HUES64 (cell line): Measurements from ENCODE around the gene RTN4IP1.

Experiments used
- H3K27ac ChIP-seq: 2 replicates; pipeline ENCODE4 v1.7.0; 2013; ENCODE audit warnings: low read depth, low read length, inconsistent platforms
- H3K27me3 ChIP-seq: 2 replicates; pipeline ENCODE4 v1.6.1; 2013; ENCODE audit warnings: mild to moderate bottlenecking, low read length; ENCODE audit not compliant: insufficient read depth
- H3K36me3 ChIP-seq: 2 replicates; pipeline ENCODE4 v1.6.1; 2013; ENCODE audit warnings: mild to moderate bottlenecking, low read length; ENCODE audit not compliant: insufficient read depth
- H3K4me1 ChIP-seq: 2 replicates; pipeline ENCODE4 v1.6.1; 2013; ENCODE audit warnings: mild to moderate bottlenecking, low read length, moderate library complexity; ENCODE audit not compliant: insufficient read depth
- H3K4me3 ChIP-seq: 2 replicates; pipeline ENCODE4 v1.5.1; 2013; ENCODE audit warnings: mild to moderate bottlenecking, low read length, moderate library complexity
- H3K9ac ChIP-seq: 2 replicates; pipeline ENCODE4 v1.6.1; 2013; ENCODE audit warnings: mild to moderate bottlenecking, low read depth, low read length
- H3K9me3 ChIP-seq: 2 replicates; pipeline ENCODE4 v1.6.1; 2013; ENCODE audit warnings: low read depth, low read length; ENCODE audit not compliant: insufficient read depth
- WGBS: fragments of 150-250, 120-280 bp; methylation state at CpG from one replicate; pipeline ENCODE4 v1.1.7; 2013; ENCODE audit warnings: missing lambda C conversion rate; 5-methylcytosine and 5-hydroxymethylcytosine counted together

RTN4IP1 gene

GRCh38 chr6:106530502-106530901 is 98.8 kb downstream of the RTN4IP1 start:
- Histone ChIP-seq H3K9me3 (no peaks in the 10 kb centered on the region), H3K9ac (no peak overlapping the region), H3K36me3 (no peaks in the 10 kb centered on the region), H3K27me3 (no peaks in the 10 kb centered on the region), H3K4me3 (no peak overlapping the region), H3K27ac (no peak overlapping the region), H3K4me1 (peaks cover 14% of the 10 kb centered on the region)
- WGBS = 100% methylated on average over 1 of the region's 1 CpG

- Histone ChIP-seq H3K4me3 (no peak overlapping the region), H3K27me3 (no peaks in the 10 kb centered on the region), H3K27ac (no peak overlapping the region), H3K9ac (no peak overlapping the region), H3K4me1 (peaks cover 14% of the 10 kb centered on the region), H3K9me3 (no peaks in the 10 kb centered on the region), H3K36me3 (no peaks in the 10 kb centered on the region)
- 100% methylated on average over 1 of the region's 1 CpG for WGBS
Observed at GRCh38 chr6:106530026-106530425, 99.3 kb downstream of the RTN4IP1 start.

GRCh38 chr6:106529438-106529837 is 99.9 kb downstream of the RTN4IP1 start:
- H3K27ac ChIP-seq = no peak overlapping the region
- 91% methylated on average over 3 of the region's 3 CpGs for WGBS
- peaks cover 14% of the 10 kb centered on the region for H3K4me1 ChIP-seq
- H3K9ac ChIP-seq = no peak overlapping the region
- no peaks in the 10 kb centered on the region for H3K9me3 ChIP-seq
- H3K27me3 ChIP-seq = no peaks in the 10 kb centered on the region
- no peaks in the 10 kb centered on the region for H3K36me3 ChIP-seq
- no peak overlapping the region for H3K4me3 ChIP-seq

- no peaks in the 10 kb centered on the region for H3K27me3 ChIP-seq
- H3K9ac ChIP-seq = no peak overlapping the region
- peaks cover 14% of the 10 kb centered on the region for H3K4me1 ChIP-seq
- H3K36me3 ChIP-seq = no peaks in the 10 kb centered on the region
- peak overlapping the region; percentile 30; the same call in 1 of the 2 replicates for H3K27ac ChIP-seq
- no peaks in the 10 kb centered on the region for H3K9me3 ChIP-seq
- H3K4me3 ChIP-seq = no peak overlapping the region
- WGBS = 73% methylated on average over 1 of the region's 2 CpGs
Observed at GRCh38 chr6:106528521-106528920, 100.8 kb downstream of the RTN4IP1 start.

GRCh38 chr6:106527979-106528378 is 101.3 kb downstream of the RTN4IP1 start:
- H3K27ac ChIP-seq = no peak overlapping the region
- no peaks in the 10 kb centered on the region for H3K36me3 ChIP-seq
- H3K9me3 ChIP-seq = no peaks in the 10 kb centered on the region
- WGBS = 38% methylated on average over 2 of the region's 3 CpGs
- no peaks in the 10 kb centered on the region for H3K27me3 ChIP-seq
- H3K4me3 ChIP-seq = no peak overlapping the region
- peaks cover 14% of the 10 kb centered on the region for H3K4me1 ChIP-seq
- H3K9ac ChIP-seq = no peak overlapping the region

GRCh38 chr6:106527117-106527516 is 102.2 kb downstream of the RTN4IP1 start:
- Histone ChIP-seq H3K27me3 (no peaks in the 10 kb centered on the region), H3K27ac (no peak overlapping the region), H3K9me3 (no peaks in the 10 kb centered on the region), H3K9ac (no peak overlapping the region), H3K4me1 (peaks cover 14% of the 10 kb centered on the region), H3K36me3 (no peaks in the 10 kb centered on the region), H3K4me3 (no peak overlapping the region)
- 95% methylated on average over 2 of the region's 2 CpGs for WGBS

GRCh38 chr6:106525882-106526275 is 103.4 kb downstream of the RTN4IP1 start:
- Histone ChIP-seq H3K9ac (no peak overlapping the region), H3K4me3 (no peak overlapping the region), H3K27ac (no peak overlapping the region), H3K9me3 (no peaks in the 10 kb centered on the region), H3K36me3 (no peaks in the 10 kb centered on the region), H3K4me1 (peaks cover 14% of the 10 kb centered on the region), H3K27me3 (no peaks in the 10 kb centered on the region)
- 89% methylated on average over 1 of the region's 1 CpG for WGBS

- H3K4me1 ChIP-seq = peaks cover 14% of the 10 kb centered on the region
Observed at GRCh38 chr6:106525107-106525881, 104.0 kb downstream of the RTN4IP1 start.

GRCh38 chr6:106522562-106523250 is 106.6 kb downstream of the RTN4IP1 start:
- peaks cover 5% of the 10 kb centered on the region for H3K4me1 ChIP-seq
- no peaks in the 10 kb centered on the region for H3K36me3 ChIP-seq
- 95% methylated on average over 5 of the region's 6 CpGs for WGBS
- H3K9ac ChIP-seq = no peak overlapping the region
- H3K27ac ChIP-seq = no peak overlapping the region
- H3K9me3 ChIP-seq = no peaks in the 10 kb centered on the region
- no peaks in the 10 kb centered on the region for H3K27me3 ChIP-seq
- no peak overlapping the region for H3K4me3 ChIP-seq

More at GRCh38 chr6:106525107-106525881, 104.0 kb downstream of the RTN4IP1 start:
- 86% methylated on average over 5 of the region's 7 CpGs for WGBS
- H3K27ac ChIP-seq = no peak overlapping the region
- no peaks in the 10 kb centered on the region for H3K27me3 ChIP-seq
- no peak overlapping the region for H3K9ac ChIP-seq
- no peak overlapping the region for H3K4me3 ChIP-seq
- no peaks in the 10 kb centered on the region for H3K36me3 ChIP-seq
- no peaks in the 10 kb centered on the region for H3K9me3 ChIP-seq
